ENCODE data around the gene NF1. TPM values are rescaled to one million over a fixed set of nuclear protein-coding genes. Genes with fewer than 3 reads are reported as not detected.
"Not testable (repeated sequence)": the region's sequence is repeated elsewhere in the genome, so short reads cannot be mapped to it uniquely, and the experiment has no call there.

Gene NF1
- total RNA-seq, 1 donor from 2014 or later, result 58.7 TPM

GRCh38 chr17:31078290-31078689 is 16.5 kb upstream of the NF1 start:
- no peak overlapping the region for H3K27ac ChIP-seq
- H3K27me3 ChIP-seq, result no peaks in the 10 kb centered on the region
- no peaks in the 10 kb centered on the region for H3K36me3 ChIP-seq
- intact Hi-C loops (cut with DNase I), result no loop called here
- TF ChIP-seq, protein P1, sequence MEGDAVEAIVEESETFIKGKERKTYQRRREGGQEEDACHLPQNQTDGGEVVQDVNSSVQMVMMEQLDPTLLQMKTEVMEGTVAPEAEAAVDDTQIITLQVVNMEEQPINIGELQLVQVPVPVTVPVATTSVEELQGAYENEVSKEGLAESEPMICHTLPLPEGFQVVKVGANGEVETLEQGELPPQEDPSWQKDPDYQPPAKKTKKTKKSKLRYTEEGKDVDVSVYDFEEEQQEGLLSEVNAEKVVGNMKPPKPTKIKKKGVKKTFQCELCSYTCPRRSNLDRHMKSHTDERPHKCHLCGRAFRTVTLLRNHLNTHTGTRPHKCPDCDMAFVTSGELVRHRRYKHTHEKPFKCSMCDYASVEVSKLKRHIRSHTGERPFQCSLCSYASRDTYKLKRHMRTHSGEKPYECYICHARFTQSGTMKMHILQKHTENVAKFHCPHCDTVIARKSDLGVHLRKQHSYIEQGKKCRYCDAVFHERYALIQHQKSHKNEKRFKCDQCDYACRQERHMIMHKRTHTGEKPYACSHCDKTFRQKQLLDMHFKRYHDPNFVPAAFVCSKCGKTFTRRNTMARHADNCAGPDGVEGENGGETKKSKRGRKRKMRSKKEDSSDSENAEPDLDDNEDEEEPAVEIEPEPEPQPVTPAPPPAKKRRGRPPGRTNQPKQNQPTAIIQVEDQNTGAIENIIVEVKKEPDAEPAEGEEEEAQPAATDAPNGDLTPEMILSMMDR (IDR thresholded peaks at IDR 0.05), result no peak
- TF ChIP-seq POLR2A (IDR thresholded peaks at IDR 0.05) (no peak), POLR2AphosphoS5 (IDR thresholded peaks at IDR 0.05; ENCODE audit: insufficient read depth in 1 of 2, low read depth in 1 of 2) (no peak)
- no peak overlapping the region for H3K4me3 ChIP-seq
- H3K4me1 ChIP-seq, result no peaks in the 10 kb centered on the region
- no peak for DNase-seq (ENCODE audit: extremely low spot score in 2 of 2)
- H3K9me3 ChIP-seq, result no peaks in the 10 kb centered on the region

DNA sequence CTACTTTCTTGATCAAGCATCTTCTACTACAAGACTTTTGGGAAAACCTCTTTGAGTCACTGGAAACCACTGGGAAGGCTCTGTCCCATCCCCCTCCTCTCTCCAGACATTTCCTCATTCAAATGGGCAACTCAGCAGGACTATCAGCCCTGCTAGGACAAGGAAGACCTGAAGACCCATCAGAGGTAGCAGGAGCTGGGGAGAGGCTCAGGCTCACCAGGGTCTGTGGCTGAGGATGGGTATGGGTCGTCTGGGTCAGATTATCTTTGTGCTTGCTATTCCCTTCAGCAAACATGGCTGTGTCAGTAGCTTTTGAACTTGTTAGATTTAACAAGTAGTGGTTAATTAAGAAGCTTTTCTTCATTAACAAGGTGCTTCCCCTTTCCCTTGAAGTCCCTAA is 15.0 kb upstream of the NF1 start:
- TF ChIP-seq POLR2AphosphoS5 (IDR thresholded peaks at IDR 0.05; ENCODE audit: insufficient read depth in 1 of 2, low read depth in 1 of 2) (no peak), POLR2A (IDR thresholded peaks at IDR 0.05) (no peak)
- TF ChIP-seq, protein P1 (IDR thresholded peaks at IDR 0.05), result no peak
- no peak for DNase-seq (ENCODE audit: extremely low spot score in 2 of 2)

DNA sequence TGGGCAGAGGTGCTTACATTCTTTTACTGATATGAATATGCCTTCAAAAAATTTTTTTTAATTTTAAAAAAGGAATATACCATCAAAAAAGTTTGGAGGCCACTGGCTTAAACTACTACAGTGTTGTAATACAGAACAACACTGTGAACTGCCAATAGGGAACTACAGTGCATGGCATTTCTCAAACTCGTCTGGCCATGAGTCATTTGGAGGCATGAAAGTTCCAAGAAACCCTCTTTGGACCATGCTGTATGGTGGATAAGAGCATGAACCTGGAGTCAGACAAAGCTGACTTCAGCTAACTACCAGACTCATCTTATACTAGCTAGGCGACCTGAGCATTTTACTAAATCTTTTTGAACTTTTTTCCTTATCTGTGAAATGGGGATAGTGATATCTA is 9.2 kb upstream of the NF1 start:
- no peak for TF ChIP-seq POLR2A (IDR thresholded peaks at IDR 0.05)
- TF ChIP-seq, protein P1 (IDR thresholded peaks at IDR 0.05), result no peak
- TF ChIP-seq POLR2AphosphoS5 (IDR thresholded peaks at IDR 0.05; ENCODE audit: insufficient read depth in 1 of 2, low read depth in 1 of 2), result no peak
- no peak overlapping the region for H3K4me3 ChIP-seq
- H3K36me3 ChIP-seq, result no peaks in the 10 kb centered on the region
- no peak for DNase-seq (ENCODE audit: extremely low spot score in 2 of 2)
- H3K4me1 ChIP-seq, result no peaks in the 10 kb centered on the region
- H3K27ac ChIP-seq, result no peak overlapping the region
- intact Hi-C loops (cut with DNase I), result no loop called here
- H3K9me3 ChIP-seq, result no peaks in the 10 kb centered on the region
- H3K27me3 ChIP-seq, result no peaks in the 10 kb centered on the region

More for the DNA sequence above, 15.0 kb upstream of the NF1 start:
- Histone ChIP-seq H3K27ac (no peak overlapping the region), H3K9me3 (no peaks in the 10 kb centered on the region), H3K4me1 (no peaks in the 10 kb centered on the region), H3K4me3 (no peak overlapping the region), H3K27me3 (no peaks in the 10 kb centered on the region), H3K36me3 (no peaks in the 10 kb centered on the region)
- intact Hi-C loops (cut with DNase I), result no loop called here

- no peak for TF ChIP-seq POLR2A (IDR thresholded peaks at IDR 0.05)
- no peak for DNase-seq (ENCODE audit: extremely low spot score in 2 of 2)
- intact Hi-C loops (cut with DNase I), result no loop called here
These were observed 5.3 kb upstream of the NF1 start for GRCh38 chr17:31089471-31089870.

DNA sequence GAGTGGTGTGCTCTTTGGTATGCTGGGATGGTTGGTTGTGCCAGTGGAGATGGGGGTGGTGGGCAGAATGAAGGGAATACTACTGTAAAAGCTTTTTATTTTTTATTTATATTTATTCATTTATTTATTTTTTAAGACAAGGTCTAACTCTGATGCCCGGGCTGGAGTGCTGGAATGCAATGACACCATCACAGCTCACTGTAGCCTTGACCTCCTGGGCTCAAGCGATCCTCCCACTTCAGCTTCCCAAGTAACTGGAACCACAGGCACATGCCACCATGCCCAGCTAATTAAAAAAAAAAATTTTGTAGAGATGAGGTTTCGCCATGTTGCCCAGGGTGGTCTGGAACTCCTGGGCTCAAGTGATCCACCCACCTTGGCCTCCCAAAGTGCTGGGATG is 4.1 kb upstream of the NF1 start:
- H3K27me3 ChIP-seq; H3K36me3 ChIP-seq; DNase-seq (ENCODE audit: extremely low spot score in 2 of 2); intact Hi-C loops (cut with DNase I); H3K27ac ChIP-seq; H3K4me3 ChIP-seq; H3K9me3 ChIP-seq; H3K4me1 ChIP-seq: not testable (repeated sequence)

More at GRCh38 chr17:31089471-31089870, 5.3 kb upstream of the NF1 start:
- H3K9me3 ChIP-seq, result no peaks in the 10 kb centered on the region
- no peak overlapping the region for H3K4me3 ChIP-seq
- no peak overlapping the region for H3K27ac ChIP-seq
- no peaks in the 10 kb centered on the region for H3K4me1 ChIP-seq
- no peaks in the 10 kb centered on the region for H3K27me3 ChIP-seq
- no peaks in the 10 kb centered on the region for H3K36me3 ChIP-seq

- Histone ChIP-seq H3K27ac (no peak overlapping the region), H3K4me3 (no peak overlapping the region), H3K4me1 (peaks cover 14% of the 10 kb centered on the region), H3K9me3 (no peaks in the 10 kb centered on the region), H3K36me3 (no peaks in the 10 kb centered on the region), H3K27me3 (no peaks in the 10 kb centered on the region)
- no peak for DNase-seq (ENCODE audit: extremely low spot score in 2 of 2)
- intact Hi-C loops (cut with DNase I), result no loop called here
- TF ChIP-seq, protein P1 (IDR thresholded peaks at IDR 0.05), result no peak
- TF ChIP-seq POLR2AphosphoS5 (IDR thresholded peaks at IDR 0.05; ENCODE audit: insufficient read depth in 1 of 2, low read depth in 1 of 2), result no peak
- no peak for TF ChIP-seq POLR2A (IDR thresholded peaks at IDR 0.05)
These were observed 2.2 kb upstream of the NF1 start for GRCh38 chr17:31092475-31093064.
